Aorta (tissue), 4 donors: ENCODE results near the gene DCAF5. TPM values are rescaled to one million over a fixed set of nuclear protein-coding genes. Genes with fewer than 3 reads are reported as not detected.

Source experiments
- polyA plus RNA-seq, 2 donors: library from polyadenylated mRNA; stranded (reverse); fragments of 200-250 nt; gene quantifications; one replicate each; pipeline ENCODE4 v1.2.3, GENCODE V29; 2013
- total RNA-seq, 2 donors: library from RNA; stranded (reverse); fragmentation: NEBNext Ultra II Directional; extraction: Animal tissue kit (Norgen Biotek cat#: 25700); gene quantifications; one replicate each; pipeline ENCODE4 v1.2.1, GENCODE V29; 2021
- donor health status: healthy with polysubstance abuse.
- donor health status: Bipolar disorder and iron deficiency.
- donor health status: DM: no; HTN: no; CAD: no.
- donor health status: DM: yes; HTN: yes; CAD: no.

The DCAF5 gene
- total and polyA plus RNA-seq, 4 donors = 18.9 to 56.9 (median 43.5) TPM

Other genes with a start within 250 kb of the DCAF5 start
- 1,000 to 10,000 TPM in 1 of 2 donors, 100 to 1,000 TPM in 1; 883 to 1,590 TPM for gene ACTN1, start 173.8 kb downstream of the DCAF5 start, total RNA-seq
- 100 to 1,000 TPM in 1 of 2 donors, 10 to 100 TPM in 1; 82.0 to 378 TPM for gene ACTN1, start 173.8 kb downstream of the DCAF5 start, polyA plus RNA-seq
- 10 to 100 TPM; 13.1 to 19.4 TPM for gene EXD2, start 38.4 kb upstream of the DCAF5 start, total RNA-seq
- 10 to 100 TPM in 1 of 2 donors, 1 to 10 TPM in 1; 4.5 to 10.8 TPM for gene EXD2, start 38.4 kb upstream of the DCAF5 start, polyA plus RNA-seq
- gene GALNT16, start 107.0 kb upstream of the DCAF5 start, total RNA-seq = 10 to 100 TPM in 1 of 2 donors, 1 to 10 TPM in 1; 7.0 to 16.1 TPM
- 10 to 100 TPM in 1 of 2 donors, 1 to 10 TPM in 1; 6.5 to 10.7 TPM for gene GALNT16, start 107.0 kb upstream of the DCAF5 start, polyA plus RNA-seq
- 100 to 1,000 TPM; 100 to 133 TPM for gene ERH, start 245.2 kb upstream of the DCAF5 start, total RNA-seq
- gene ERH, start 245.2 kb upstream of the DCAF5 start, polyA plus RNA-seq = 100 to 1,000 TPM in 1 of 2 donors, 10 to 100 TPM in 1; 99.0 to 136 TPM
- 10 to 100 TPM; 39.0 to 44.3 TPM for gene SLC39A9, start 245.6 kb upstream of the DCAF5 start, total RNA-seq
- 10 to 100 TPM; 10.1 to 15.1 TPM for gene SLC39A9, start 245.6 kb upstream of the DCAF5 start, polyA plus RNA-seq